ENCODE data around the gene DOHH.
"Not testable (repeated sequence)": the region's sequence is repeated elsewhere in the genome, so short reads cannot be mapped to it uniquely, and the experiment has no call there.

The DOHH gene

GRCh38 chr19:3462991-3463713 is 37.3 kb downstream of the DOHH start:
- DNase-seq (ENCODE audit: low spot score) = no peak
- no peak for FAIRE-seq

- no peak for DNase-seq (ENCODE audit: low spot score)
- FAIRE-seq = no peak
These were observed 40.4 kb downstream of the DOHH start for GRCh38 chr19:3459965-3460582.

GRCh38 chr19:3459089-3459881 is 41.2 kb downstream of the DOHH start:
- FAIRE-seq (peak; percentile 89), DNase-seq (ENCODE audit: low spot score) (peak; percentile 83)

GRCh38 chr19:3458229-3459088 is 42.0 kb downstream of the DOHH start:
- DNase-seq (ENCODE audit: low spot score) = peak; percentile 50
- no peak for FAIRE-seq

- DNase-seq (ENCODE audit: low spot score) (peak; percentile 40), FAIRE-seq (no peak)
These were observed 42.8 kb downstream of the DOHH start for GRCh38 chr19:3457528-3458228.

- FAIRE-seq (no peak), DNase-seq (ENCODE audit: low spot score) (no peak)
These were observed 43.4 kb downstream of the DOHH start for GRCh38 chr19:3456925-3457527.

GRCh38 chr19:3455960-3456601 is 44.4 kb downstream of the DOHH start:
- DNase-seq (ENCODE audit: low spot score) (no peak), FAIRE-seq (no peak)

GRCh38 chr19:3455393-3455955 is 45.0 kb downstream of the DOHH start:
- DNase-seq (ENCODE audit: low spot score) (no peak), FAIRE-seq (no peak)

- DNase-seq (ENCODE audit: low spot score) (no peak), FAIRE-seq (no peak)
These were observed 45.6 kb downstream of the DOHH start for GRCh38 chr19:3454656-3455392.

GRCh38 chr19:3453840-3454239 is 46.6 kb downstream of the DOHH start:
- FAIRE-seq (no peak), DNase-seq (ENCODE audit: low spot score) (no peak)

GRCh38 chr19:3452942-3453214 is 47.6 kb downstream of the DOHH start:
- FAIRE-seq; DNase-seq (ENCODE audit: low spot score): not testable (repeated sequence)

- FAIRE-seq (no peak), DNase-seq (ENCODE audit: low spot score) (no peak)
These were observed 48.1 kb downstream of the DOHH start for GRCh38 chr19:3452171-3452941.

GRCh38 chr19:3451451-3451866 is 49.0 kb downstream of the DOHH start:
- no peak for FAIRE-seq
- DNase-seq (ENCODE audit: low spot score) = no peak

- peak; percentile 72 for DNase-seq (ENCODE audit: low spot score)
- FAIRE-seq = no peak
These were observed 49.6 kb downstream of the DOHH start for GRCh38 chr19:3450796-3451411.

- FAIRE-seq (no peak), DNase-seq (ENCODE audit: low spot score) (no peak)
These were observed 51.7 kb downstream of the DOHH start for GRCh38 chr19:3448616-3449334.

- not testable (repeated sequence) for DNase-seq (ENCODE audit: low spot score); FAIRE-seq
These were observed 53.8 kb downstream of the DOHH start for GRCh38 chr19:3446657-3447056.

- FAIRE-seq (peak; percentile 94), DNase-seq (ENCODE audit: low spot score) (no peak)
These were observed 55.7 kb downstream of the DOHH start for GRCh38 chr19:3444695-3445234.

Measured in urothelium cell line (cell line).